Right hindlimb (tissue), 1 donor: ENCODE results near the gene HIVEP3.
A peak's percentile ranks its signal among the peaks of the same experiment; 100 is the strongest.

Experiments
- DNase-seq: peaks from one replicate; pipeline ENCODE4 v3.0.0-alpha.2; 2018

HIVEP3 gene

DNA sequence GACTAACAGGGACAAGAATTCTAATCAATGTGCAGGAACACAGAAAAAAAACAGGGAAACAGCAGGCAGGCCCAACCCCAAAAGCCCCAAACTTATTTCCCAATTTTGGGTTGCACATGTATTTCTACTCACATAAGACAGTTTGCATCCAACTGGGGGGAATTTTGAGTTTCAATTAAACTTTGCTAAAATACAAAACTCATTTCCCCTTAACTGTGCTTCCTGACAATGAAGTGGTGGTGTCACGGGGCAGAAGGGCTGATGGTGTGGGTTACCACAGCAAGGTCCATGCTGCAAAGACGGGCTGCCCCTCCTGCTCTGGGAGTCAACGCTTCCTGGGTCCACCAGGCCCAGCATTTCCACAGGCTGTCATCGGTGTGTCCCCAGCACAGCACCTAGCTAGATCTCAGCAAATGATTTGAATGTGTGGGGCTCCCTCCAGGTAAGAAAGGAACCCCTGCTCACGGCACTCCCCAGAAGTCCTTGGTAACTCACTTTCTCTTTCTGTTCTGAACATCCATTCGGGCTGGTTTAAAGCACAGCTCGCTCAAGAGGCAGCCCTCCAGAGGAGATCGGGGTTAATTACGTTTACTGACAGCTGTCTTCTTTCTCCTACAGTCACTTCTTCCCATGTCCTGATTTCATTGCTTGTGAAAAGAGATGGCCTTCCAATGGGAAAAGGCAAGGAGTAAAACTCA, 27.4 kb downstream of the HIVEP3 start:
- no peak for DNase-seq

DNA sequence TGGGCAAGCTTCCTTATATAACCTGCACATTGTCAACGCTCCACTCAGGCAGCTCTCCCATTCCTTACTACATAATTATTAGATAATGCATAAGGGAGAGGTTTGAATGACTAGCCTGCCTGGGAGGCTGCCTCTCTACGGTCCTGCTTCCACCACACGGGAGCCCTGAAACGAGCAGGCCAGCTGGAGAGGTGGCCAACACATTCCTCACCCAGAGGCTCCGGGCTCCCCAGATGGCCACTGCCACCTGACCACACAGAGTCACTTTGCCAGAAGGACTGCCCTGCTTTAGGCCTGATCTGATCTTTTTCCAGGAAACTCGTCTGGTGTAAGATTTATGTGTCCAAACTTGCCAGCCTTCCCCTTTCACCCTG, 27.9 kb downstream of the HIVEP3 start:
- no peak for DNase-seq

GRCh38 chr1:41889506-41890414, 29.0 kb downstream of the HIVEP3 start:
- no peak for DNase-seq

- DNase-seq: no peak
Observed at GRCh38 chr1:41888756-41889155, 30.0 kb downstream of the HIVEP3 start.

DNA sequence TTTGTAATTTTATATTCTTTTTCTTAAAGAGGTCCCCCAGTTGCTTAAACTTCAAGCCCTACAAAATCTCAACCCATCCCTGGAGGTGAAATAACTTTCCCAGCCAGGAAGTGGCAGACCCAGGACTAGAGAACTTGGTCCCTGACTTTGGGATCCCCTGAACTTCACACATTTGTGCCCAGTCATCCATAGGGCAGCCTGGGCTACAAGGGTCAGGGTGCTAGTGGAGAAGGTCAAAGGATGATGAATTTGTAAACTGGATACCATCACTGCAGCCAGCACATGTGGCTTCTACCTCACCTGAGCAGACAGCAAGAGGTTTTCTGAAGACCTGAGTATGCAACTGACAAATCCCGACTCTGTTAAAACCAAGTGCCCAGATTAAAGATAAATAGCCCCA, 31.4 kb downstream of the HIVEP3 start:
- DNase-seq: no peak

DNA sequence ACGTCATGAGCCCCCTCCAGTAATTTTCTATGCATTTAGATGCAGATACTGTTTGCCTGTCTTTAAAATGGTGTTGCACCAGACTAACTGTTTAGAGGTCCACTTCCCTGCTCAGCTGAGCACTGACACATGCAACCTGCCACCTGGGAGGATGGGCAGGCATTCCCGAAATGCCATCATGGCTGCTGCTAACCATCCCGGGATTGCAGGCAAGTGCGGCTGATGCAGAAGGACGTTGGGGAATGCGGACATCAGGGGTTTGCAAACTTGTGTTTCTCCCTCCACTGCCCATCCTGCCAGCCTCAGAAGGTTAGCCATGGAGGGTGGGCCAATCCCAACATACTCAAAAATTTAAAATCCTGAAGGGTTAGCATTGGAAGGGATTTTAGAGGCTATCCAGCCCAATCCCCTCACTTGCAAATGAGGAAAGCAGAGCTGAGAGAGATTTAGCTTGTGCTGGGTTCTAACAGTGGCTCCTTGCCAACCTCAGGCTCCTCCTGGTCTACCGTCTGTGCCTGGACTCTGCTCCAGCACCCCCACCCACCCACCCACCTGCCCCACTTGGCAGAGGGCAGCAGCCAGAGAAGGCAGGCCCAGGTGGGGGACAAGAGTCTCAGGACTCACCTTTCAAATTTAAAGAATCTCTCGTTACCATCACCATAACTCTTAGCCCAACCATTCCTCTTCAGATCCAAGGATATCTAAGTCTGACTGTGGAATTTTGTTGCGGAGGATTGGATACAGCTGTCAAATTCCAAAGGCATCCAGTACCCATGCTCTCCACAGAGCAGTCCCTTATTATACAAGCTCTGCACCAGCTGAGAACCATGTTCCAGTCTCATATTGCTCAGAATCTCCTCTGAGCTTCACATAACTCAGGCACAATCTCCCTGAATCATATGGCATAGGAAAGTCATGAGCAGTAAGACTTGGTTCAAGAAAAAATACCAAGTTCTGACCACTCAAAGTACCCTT, 34.2 kb downstream of the HIVEP3 start:
- DNase-seq: no peak

DNA sequence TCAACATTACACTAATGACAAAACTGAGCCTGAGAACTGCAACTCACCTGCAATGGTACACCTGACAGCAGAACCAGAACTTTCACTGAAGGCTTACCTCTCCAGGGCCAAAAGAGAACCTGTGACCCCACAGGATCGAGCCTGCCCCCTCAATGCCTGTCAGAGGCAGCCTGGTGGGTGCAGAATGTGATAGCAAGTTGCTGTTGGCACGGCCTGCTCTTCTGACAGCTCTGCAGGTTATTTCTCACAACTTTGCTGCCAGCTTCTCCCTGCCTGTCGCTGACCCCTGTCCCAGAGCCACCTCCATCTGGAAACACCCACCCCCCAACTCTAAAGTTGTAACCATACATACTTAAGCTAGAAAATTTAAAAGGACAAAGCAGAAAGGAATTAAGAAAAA, 35.2 kb downstream of the HIVEP3 start:
- DNase-seq: no peak

DNA sequence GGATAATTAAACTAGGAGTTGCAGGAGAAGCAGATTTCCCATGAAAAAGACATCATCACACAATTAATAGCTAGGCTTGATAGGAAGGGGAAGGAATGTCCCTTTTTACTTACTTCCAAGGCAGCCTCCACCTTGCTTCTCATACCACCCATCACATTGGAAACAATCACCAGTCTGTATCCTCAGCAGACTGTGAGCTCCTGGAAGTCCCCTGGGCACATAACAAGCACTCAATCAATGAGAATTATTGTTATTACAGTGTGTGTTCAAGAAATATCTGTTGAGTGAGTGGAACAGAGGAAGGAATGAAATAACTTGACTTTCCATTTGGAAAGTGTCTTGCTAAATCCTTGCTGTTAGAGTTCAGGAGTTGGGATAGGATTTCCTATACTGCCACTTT, 36.2 kb downstream of the HIVEP3 start:
- no peak for DNase-seq

- DNase-seq: no peak
Observed at GRCh38 chr1:41882068-41882477, 36.6 kb downstream of the HIVEP3 start.

- DNase-seq: no peak
Observed at GRCh38 chr1:41880950-41881885, 37.5 kb downstream of the HIVEP3 start.

GRCh38 chr1:41880261-41880660, 38.5 kb downstream of the HIVEP3 start:
- DNase-seq: no peak

GRCh38 chr1:41879617-41880016, 39.1 kb downstream of the HIVEP3 start:
- no peak for DNase-seq

GRCh38 chr1:41878911-41879310, 39.8 kb downstream of the HIVEP3 start:
- no peak for DNase-seq

GRCh38 chr1:41878495-41878894, 40.2 kb downstream of the HIVEP3 start:
- no peak for DNase-seq

GRCh38 chr1:41876576-41877445, 41.9 kb downstream of the HIVEP3 start:
- DNase-seq: peak; percentile 49

- no peak for DNase-seq
Observed at GRCh38 chr1:41875487-41875886, 43.2 kb downstream of the HIVEP3 start.

DNA sequence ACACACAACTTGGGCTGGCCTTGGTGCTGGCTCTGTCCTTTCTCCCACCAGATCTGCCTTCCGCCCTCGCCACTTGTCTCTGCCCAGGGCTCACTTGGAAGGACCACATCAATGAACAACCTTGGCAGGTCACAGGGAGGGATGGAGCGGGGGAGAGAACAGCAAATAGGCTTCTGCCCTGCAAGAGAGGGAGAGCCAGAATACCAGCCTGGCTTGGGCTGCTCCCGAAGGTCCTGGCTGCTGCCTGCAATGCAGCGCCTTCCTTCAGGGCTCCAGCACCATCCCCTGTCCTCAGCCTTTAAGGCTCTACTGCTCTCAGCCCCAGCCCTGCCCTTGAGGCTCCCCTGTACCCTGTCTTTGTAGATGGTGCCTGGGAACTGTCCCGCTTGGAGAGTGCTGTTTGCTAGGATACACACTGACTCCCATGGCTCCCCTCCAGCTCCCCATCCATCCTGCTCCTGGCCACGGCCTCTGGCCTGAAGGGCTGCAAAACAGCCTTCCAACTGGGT, 43.8 kb downstream of the HIVEP3 start:
- DNase-seq: no peak

DNA sequence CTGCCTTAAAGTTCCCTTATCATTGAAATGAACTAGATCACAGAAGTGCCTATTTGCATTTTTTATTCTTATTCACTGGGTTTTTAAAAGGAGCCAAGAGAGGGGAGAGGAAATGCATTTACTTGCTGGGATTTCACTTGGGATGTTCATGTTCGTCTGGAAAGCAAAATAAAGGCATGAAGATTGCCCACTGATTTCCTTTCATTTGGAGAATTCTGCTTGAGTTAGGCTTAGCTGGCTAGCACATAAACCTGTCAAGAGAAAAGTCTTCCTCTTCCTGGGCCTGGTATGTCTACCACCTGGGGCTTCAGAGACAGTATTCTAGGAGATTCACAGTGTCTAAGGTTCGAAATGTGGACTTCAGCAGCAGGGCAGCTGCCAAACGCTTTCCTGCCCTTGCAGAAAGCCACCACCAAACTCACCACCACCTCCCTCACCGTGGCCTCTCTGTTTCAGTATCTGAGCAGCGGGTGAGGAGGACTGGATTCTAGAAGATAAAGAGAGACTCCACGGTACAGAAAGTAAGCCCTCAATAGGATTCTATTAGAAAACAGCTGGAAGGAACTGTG, 44.5 kb downstream of the HIVEP3 start:
- no peak for DNase-seq

DNA sequence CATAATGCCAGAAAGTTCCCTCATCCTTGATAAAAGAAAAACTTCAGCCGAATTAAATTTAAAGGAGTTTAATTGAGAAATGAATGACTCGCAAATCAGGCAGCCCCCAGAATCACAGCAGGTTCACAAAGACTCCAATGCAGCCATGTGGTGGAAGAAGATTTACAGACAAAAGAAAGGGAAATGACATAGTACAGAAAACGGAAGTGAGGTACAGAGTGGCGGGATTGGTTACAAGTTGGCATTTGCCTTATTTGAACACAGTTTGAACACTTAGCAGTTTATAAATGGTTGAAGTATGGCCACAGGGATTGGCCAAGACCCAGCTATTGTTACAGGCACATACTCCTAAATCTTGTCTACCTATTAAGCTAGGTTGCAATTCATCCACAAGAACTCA, 46.6 kb downstream of the HIVEP3 start:
- DNase-seq: no peak

GRCh38 chr1:41870076-41870562, 48.6 kb downstream of the HIVEP3 start:
- DNase-seq: no peak
